Loucy (cell line): ENCODE data around the gene RNU5B-1.

Experiments used
- EZH2phosphoT487 ChIP-seq: fragments of 200-600 bp; IDR thresholded peaks from 2 replicates; pipeline ENCODE4 v1.6.1; 2018; ENCODE audit warnings: antibody characterized with exemption, mild to moderate bottlenecking, moderate library complexity, borderline replicate concordance
- TF ChIP-seq, protein P1 (sequence below): fragments of 200-600 bp; sonication (generic); conservative IDR thresholded peaks from 2 replicates; pipeline ENCODE4 v1.5.1; 2014; ENCODE audit warnings: mild to moderate bottlenecking, antibody characterized with exemption, low read length

DNA sequence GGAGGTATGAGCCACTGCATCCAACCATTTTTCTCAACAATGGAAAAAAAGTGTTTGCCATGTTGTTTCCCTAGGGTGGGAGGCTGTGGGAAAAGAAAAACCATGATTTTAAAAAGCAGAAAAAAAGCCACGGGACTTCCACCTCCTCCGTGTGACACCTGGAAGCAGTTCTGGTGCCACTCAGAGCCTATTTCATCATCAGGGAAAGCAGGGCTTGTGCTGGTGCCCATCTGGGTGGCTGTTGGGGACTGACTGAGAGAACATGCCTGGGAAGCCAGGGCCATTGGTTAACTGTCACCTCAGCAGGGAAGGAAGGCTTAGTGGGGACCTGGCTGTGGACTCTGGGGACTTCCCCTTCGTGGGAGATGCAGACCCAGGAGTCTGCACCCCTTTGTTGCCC is 7.3 kb downstream of the RNU5B-1 start:
- TF ChIP-seq, protein P1, sequence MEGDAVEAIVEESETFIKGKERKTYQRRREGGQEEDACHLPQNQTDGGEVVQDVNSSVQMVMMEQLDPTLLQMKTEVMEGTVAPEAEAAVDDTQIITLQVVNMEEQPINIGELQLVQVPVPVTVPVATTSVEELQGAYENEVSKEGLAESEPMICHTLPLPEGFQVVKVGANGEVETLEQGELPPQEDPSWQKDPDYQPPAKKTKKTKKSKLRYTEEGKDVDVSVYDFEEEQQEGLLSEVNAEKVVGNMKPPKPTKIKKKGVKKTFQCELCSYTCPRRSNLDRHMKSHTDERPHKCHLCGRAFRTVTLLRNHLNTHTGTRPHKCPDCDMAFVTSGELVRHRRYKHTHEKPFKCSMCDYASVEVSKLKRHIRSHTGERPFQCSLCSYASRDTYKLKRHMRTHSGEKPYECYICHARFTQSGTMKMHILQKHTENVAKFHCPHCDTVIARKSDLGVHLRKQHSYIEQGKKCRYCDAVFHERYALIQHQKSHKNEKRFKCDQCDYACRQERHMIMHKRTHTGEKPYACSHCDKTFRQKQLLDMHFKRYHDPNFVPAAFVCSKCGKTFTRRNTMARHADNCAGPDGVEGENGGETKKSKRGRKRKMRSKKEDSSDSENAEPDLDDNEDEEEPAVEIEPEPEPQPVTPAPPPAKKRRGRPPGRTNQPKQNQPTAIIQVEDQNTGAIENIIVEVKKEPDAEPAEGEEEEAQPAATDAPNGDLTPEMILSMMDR, result no peak
- TF ChIP-seq EZH2phosphoT487, result no peak
